Thyroid gland (tissue), 4 donors: ENCODE measurements around the gene LMNTD1. TPM values are rescaled to one million over a fixed set of nuclear protein-coding genes. Genes with fewer than 3 reads are reported as not detected.

ENCODE experiments used
- DNase-seq, 2 donors: peaks; one replicate each; pipeline ENCODE4 v3.0.0-alpha.2; 2019
- H3K27ac ChIP-seq, 3 donors: fragments of 200-600 bp; sonication (generic); 1 replicate in 2 of 3; 2 replicates in 1 of 3; pipeline ENCODE4 v1.5.1; 2016 to 2019; ENCODE audit warnings: mild to moderate bottlenecking in 1 of 3, moderate library complexity in 1 of 3
- H3K27me3 ChIP-seq: fragments of 200-600 bp; sonication (generic); one replicate; pipeline ENCODE4 v1.5.1; 2019
- H3K36me3 ChIP-seq, 2 donors: fragments of 200-600 bp; sonication (generic); one replicate each; pipeline ENCODE4 v1.5.1; 2016 to 2019
- H3K4me1 ChIP-seq, 2 donors: fragments of 200-600 bp; sonication (generic); one replicate each; pipeline ENCODE4 v1.5.1; 2017 to 2019
- H3K4me3 ChIP-seq, 3 donors: fragments of 200-600 bp; sonication (generic); replicated peaks in 1 of 3; 1 replicate in 2 of 3; 2 replicates in 1 of 3; pipeline ENCODE4 v1.5.1; 2016; ENCODE audit warnings: mild to moderate bottlenecking in 1 of 3
- H3K9me3 ChIP-seq: fragments of 200-600 bp; sonication (generic); one replicate; pipeline ENCODE4 v1.5.1; 2017
- CTCF ChIP-seq, 6 experiments: fragments of 200-600 bp in 3 of 6; fragments of 450-650 bp in 3 of 6; sonication (generic) in 3 of 6; IDR thresholded peaks; one replicate each; pipeline ENCODE4 v1.5.1; 2016 to 2019; ENCODE audit warnings: antibody characterized with exemption in 6 of 6, mild to moderate bottlenecking in 2 of 6, inconsistent platforms in 1 of 6, moderate library complexity in 1 of 6
- POLR2A ChIP-seq, 2 donors: fragments of 450-650 bp; IDR thresholded peaks; one replicate each; pipeline ENCODE4 v1.6.1; 2017; ENCODE audit warnings: antibody characterized with exemption in 2 of 2, mild to moderate bottlenecking in 2 of 2, moderate library complexity in 1 of 2
- WGBS, 2 donors: methylation state at CpG; one replicate each; pipeline ENCODE4 v1.1.5; 2017; 5-methylcytosine and 5-hydroxymethylcytosine counted together
- intact Hi-C: fragments of 100-400 bp; cut with DNase I; formaldehyde crosslinking; loops from one replicate; pipeline ENCODE4 v1.15.1; 2023
- total RNA-seq, 4 donors: library from RNA; depleted of rRNA; stranded (reverse); fragments of >200 nt; gene quantifications; one replicate each; pipeline ENCODE4 v1.2.3, GENCODE V29; 2016

Gene LMNTD1
- total RNA-seq, 4 donors from 2014 or later: 0.27 to 2.3 (median 0.67) TPM; not detected in 1

- TF ChIP-seq CTCF (IDR thresholded peaks at IDR 0.05) (no peak), POLR2A (IDR thresholded peaks at IDR 0.05) (no peak)
- no peak overlapping the region for H3K27ac ChIP-seq
- H3K4me1 ChIP-seq: no peaks in the 10 kb centered on the region
- H3K9me3 ChIP-seq: no peaks in the 10 kb centered on the region
- no peaks in the 10 kb centered on the region for H3K36me3 ChIP-seq
- no peak overlapping the region for H3K4me3 ChIP-seq
- no peak for DNase-seq
- intact Hi-C loops: no loop called here
- no peaks in the 10 kb centered on the region for H3K27me3 ChIP-seq
These were observed 38.1 kb upstream of the LMNTD1 start for GRCh38 chr12:25591144-25591543.

- Histone ChIP-seq H3K36me3 (no peaks in the 10 kb centered on the region), H3K27ac (no peak overlapping the region), H3K27me3 (no peaks in the 10 kb centered on the region), H3K4me3 (no peak overlapping the region), H3K4me1 (no peaks in the 10 kb centered on the region), H3K9me3 (no peaks in the 10 kb centered on the region)
- TF ChIP-seq CTCF (IDR thresholded peaks at IDR 0.05): no peak
- no peak for TF ChIP-seq POLR2A (IDR thresholded peaks at IDR 0.05)
- DNase-seq: no peak
- WGBS, 2 donors: 89 to 91% methylated on average over 5 of the region's 5 CpGs
- intact Hi-C loops: no loop called here
These were observed 37.1 kb upstream of the LMNTD1 start for GRCh38 chr12:25590011-25590721.

- no peaks in the 10 kb centered on the region for H3K9me3 ChIP-seq
- intact Hi-C loops: loop anchor here (10.0 kb wide), 1 partner anchor 437 kb away; no protein-coding TSS in a partner anchor
These were observed 34.3 kb upstream of the LMNTD1 start for GRCh38 chr12:25587346-25587745.

GRCh38 chr12:25585662-25586061 is 32.6 kb upstream of the LMNTD1 start:
- Histone ChIP-seq H3K4me1 (no peaks in the 10 kb centered on the region), H3K36me3 (no peaks in the 10 kb centered on the region), H3K9me3 (no peaks in the 10 kb centered on the region), H3K27ac (no peak overlapping the region), H3K27me3 (no peaks in the 10 kb centered on the region), H3K4me3 (no peak overlapping the region)
- 77 to 79% methylated on average over 5 of the region's 5 CpGs for WGBS, 2 donors
- no peak for DNase-seq
- intact Hi-C loops: loop anchor here (10.0 kb wide), 1 partner anchor 439 kb away; no protein-coding TSS in a partner anchor
- TF ChIP-seq CTCF (IDR thresholded peaks at IDR 0.05) (no peak), POLR2A (IDR thresholded peaks at IDR 0.05) (no peak)

More at GRCh38 chr12:25587346-25587745, 34.3 kb upstream of the LMNTD1 start:
- no peaks in the 10 kb centered on the region for H3K27me3 ChIP-seq
- H3K36me3 ChIP-seq: no peaks in the 10 kb centered on the region
- DNase-seq: no peak
- 95 to 97% methylated on average over 4 of the region's 4 CpGs for WGBS, 2 donors
- TF ChIP-seq POLR2A (IDR thresholded peaks at IDR 0.05) (no peak), CTCF (IDR thresholded peaks at IDR 0.05) (no peak)
- H3K4me3 ChIP-seq: no peak overlapping the region
- no peaks in the 10 kb centered on the region for H3K4me1 ChIP-seq
- H3K27ac ChIP-seq: no peak overlapping the region

- intact Hi-C loops: loop anchor here (10.0 kb wide), 1 partner anchor 440 kb away; no protein-coding TSS in a partner anchor
- no peaks in the 10 kb centered on the region for H3K27me3 ChIP-seq
- H3K27ac ChIP-seq: no peak overlapping the region
- TF ChIP-seq CTCF (IDR thresholded peaks at IDR 0.05): no peak
- TF ChIP-seq POLR2A (IDR thresholded peaks at IDR 0.05): no peak
- H3K4me3 ChIP-seq: no peak overlapping the region
- no peaks in the 10 kb centered on the region for H3K9me3 ChIP-seq
- no peaks in the 10 kb centered on the region for H3K4me1 ChIP-seq
- no peak for DNase-seq
- 18 to 36% methylated on average over 2 of the region's 2 CpGs for WGBS, 2 donors
- no peaks in the 10 kb centered on the region for H3K36me3 ChIP-seq
These were observed 32.0 kb upstream of the LMNTD1 start for GRCh38 chr12:25585021-25585523.
